ENCODE measurements around the gene RBM33.

RBM33 gene

GRCh38 chr7:155701972-155702544, 57.6 kb downstream of the RBM33 start:
- DNase-seq (ENCODE audit: insufficient read length, low spot score) = no peak
- no peak for TF ChIP-seq CTCF (IDR thresholded peaks at IDR 0.05; ENCODE audit: insufficient read depth, missing control alignments)
- FAIRE-seq = no peak

- DNase-seq (ENCODE audit: insufficient read length, low spot score) = no peak
- no peak for TF ChIP-seq CTCF (IDR thresholded peaks at IDR 0.05; ENCODE audit: insufficient read depth, missing control alignments)
- FAIRE-seq = no peak
Observed at GRCh38 chr7:155702616-155703015, 58.2 kb downstream of the RBM33 start.

GRCh38 chr7:155705623-155706360, 61.3 kb downstream of the RBM33 start:
- no peak for TF ChIP-seq CTCF (IDR thresholded peaks at IDR 0.05; ENCODE audit: insufficient read depth, missing control alignments)
- no peak for FAIRE-seq
- DNase-seq (ENCODE audit: insufficient read length, low spot score) = no peak

GRCh38 chr7:155706376-155706775, 61.9 kb downstream of the RBM33 start:
- FAIRE-seq (no peak), DNase-seq (ENCODE audit: insufficient read length, low spot score) (no peak)
- no peak for TF ChIP-seq CTCF (IDR thresholded peaks at IDR 0.05; ENCODE audit: insufficient read depth, missing control alignments)

GRCh38 chr7:155709453-155709852, 65.0 kb downstream of the RBM33 start:
- no peak for FAIRE-seq
- TF ChIP-seq CTCF (IDR thresholded peaks at IDR 0.05; ENCODE audit: insufficient read depth, missing control alignments) = no peak
- DNase-seq (ENCODE audit: insufficient read length, low spot score) = no peak

- no peak for TF ChIP-seq CTCF (IDR thresholded peaks at IDR 0.05; ENCODE audit: insufficient read depth, missing control alignments)
- no peak for FAIRE-seq
- DNase-seq (ENCODE audit: insufficient read length, low spot score) = no peak
Observed at GRCh38 chr7:155710031-155710430, 65.6 kb downstream of the RBM33 start.

- no peak for TF ChIP-seq CTCF (IDR thresholded peaks at IDR 0.05; ENCODE audit: insufficient read depth, missing control alignments)
- FAIRE-seq (no peak), DNase-seq (ENCODE audit: insufficient read length, low spot score) (no peak)
Observed at GRCh38 chr7:155710530-155710929, 66.1 kb downstream of the RBM33 start.

Data from D721Med (cell line).